GM10248 (cell line): ENCODE measurements around the gene ADGRA1.

Experiments
- CTCF ChIA-PET: fragments of 300-600 bp; sonication (Branson Sonifier 250); formaldehyde crosslinking; extraction: SDS; loops from one replicate; lab custom pipeline; 2021; ENCODE audit warnings: antibody characterized with exemption; lab: Yijun Ruan, JAX
- POLR2A ChIA-PET: fragments of 350-650 bp; sonication (Branson Sonifier 250); formaldehyde crosslinking; extraction: SDS; loops from one replicate; lab custom pipeline; 2020; ENCODE audit warnings: antibody characterized with exemption; lab: Yijun Ruan, JAX
- DNase-seq: peaks from one replicate; pipeline ENCODE4 v3.0.0; 2012; ENCODE audit errors: extremely low spot score
- TF ChIP-seq, protein P1 (sequence below): IDR thresholded peaks from 2 replicates; pipeline ENCODE4 v1.5.1; 2012; ENCODE audit warnings: mild to moderate bottlenecking, low read depth; ENCODE audit errors: extremely low read depth, missing control alignments, control extremely low read depth

The ADGRA1 gene

GRCh38 chr10:133117688-133118071 is 30.0 kb downstream of the ADGRA1 start:
- no peak for DNase-seq
- ChIA-PET POLR2A (no interaction called here), CTCF (no interaction called here)
- TF ChIP-seq, protein P1, sequence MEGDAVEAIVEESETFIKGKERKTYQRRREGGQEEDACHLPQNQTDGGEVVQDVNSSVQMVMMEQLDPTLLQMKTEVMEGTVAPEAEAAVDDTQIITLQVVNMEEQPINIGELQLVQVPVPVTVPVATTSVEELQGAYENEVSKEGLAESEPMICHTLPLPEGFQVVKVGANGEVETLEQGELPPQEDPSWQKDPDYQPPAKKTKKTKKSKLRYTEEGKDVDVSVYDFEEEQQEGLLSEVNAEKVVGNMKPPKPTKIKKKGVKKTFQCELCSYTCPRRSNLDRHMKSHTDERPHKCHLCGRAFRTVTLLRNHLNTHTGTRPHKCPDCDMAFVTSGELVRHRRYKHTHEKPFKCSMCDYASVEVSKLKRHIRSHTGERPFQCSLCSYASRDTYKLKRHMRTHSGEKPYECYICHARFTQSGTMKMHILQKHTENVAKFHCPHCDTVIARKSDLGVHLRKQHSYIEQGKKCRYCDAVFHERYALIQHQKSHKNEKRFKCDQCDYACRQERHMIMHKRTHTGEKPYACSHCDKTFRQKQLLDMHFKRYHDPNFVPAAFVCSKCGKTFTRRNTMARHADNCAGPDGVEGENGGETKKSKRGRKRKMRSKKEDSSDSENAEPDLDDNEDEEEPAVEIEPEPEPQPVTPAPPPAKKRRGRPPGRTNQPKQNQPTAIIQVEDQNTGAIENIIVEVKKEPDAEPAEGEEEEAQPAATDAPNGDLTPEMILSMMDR, result no peak

- DNase-seq, result no peak
- POLR2A ChIA-PET, result no interaction called here
- CTCF ChIA-PET, result no interaction called here
- TF ChIP-seq, protein P1, result no peak
These were observed 33.8 kb downstream of the ADGRA1 start for GRCh38 chr10:133121479-133121878.

GRCh38 chr10:133122171-133122935 is 34.6 kb downstream of the ADGRA1 start:
- TF ChIP-seq, protein P1, result no peak
- ChIA-PET CTCF (no interaction called here), POLR2A (no interaction called here)
- no peak for DNase-seq

DNA sequence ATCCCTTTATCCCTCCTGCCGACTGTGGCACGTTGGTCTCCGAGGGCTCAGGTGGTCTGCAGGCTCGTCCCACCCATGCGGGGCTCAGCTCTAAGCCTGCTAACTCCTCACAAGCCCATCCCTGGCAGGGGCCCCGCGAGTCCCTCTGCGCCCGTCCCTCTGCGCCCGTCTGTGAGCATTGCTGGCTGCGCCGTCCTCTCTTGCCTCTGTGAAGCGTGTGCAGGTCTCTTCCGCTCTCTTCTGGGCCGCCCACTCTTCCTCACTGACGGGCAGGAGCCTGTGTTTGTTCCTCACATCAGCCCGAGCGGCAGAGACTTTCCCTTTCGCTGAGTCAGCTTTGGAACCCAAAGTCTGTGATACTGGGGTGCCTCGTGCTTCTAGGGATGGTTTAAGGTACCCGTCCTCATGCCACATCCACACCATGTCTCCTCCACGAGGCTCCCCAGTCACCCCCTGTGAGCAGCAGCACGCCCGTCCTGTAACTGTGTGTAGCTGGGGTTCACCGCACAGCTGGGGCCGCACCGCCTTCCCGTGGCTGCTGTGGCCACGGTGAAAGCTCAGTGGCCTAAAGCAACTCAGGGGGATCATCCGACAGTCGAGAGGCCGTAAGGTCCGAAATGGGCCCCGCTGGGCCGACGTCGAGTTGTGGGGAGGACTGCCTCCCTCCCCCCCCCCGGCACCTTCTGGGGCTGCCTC is 35.5 kb downstream of the ADGRA1 start:
- no peak for DNase-seq
- ChIA-PET CTCF (no interaction called here), POLR2A (no interaction called here)

GRCh38 chr10:133123746-133124356 is 36.1 kb downstream of the ADGRA1 start:
- TF ChIP-seq, protein P1, result no peak
- POLR2A ChIA-PET, result no interaction called here
- no peak for DNase-seq
- CTCF ChIA-PET, result no interaction called here

More for the DNA sequence above, 35.5 kb downstream of the ADGRA1 start:
- TF ChIP-seq, protein P1, result no peak

- POLR2A ChIA-PET, result no interaction called here
- TF ChIP-seq, protein P1, result peak; percentile 37
- DNase-seq, result no peak
- CTCF ChIA-PET, result interaction anchor here (1.1 kb wide), 1 partner anchor 19 kb away, joined by 3 read pairs; no protein-coding TSS in a partner anchor
These were observed 36.9 kb downstream of the ADGRA1 start for GRCh38 chr10:133124357-133125211.
